K562 (cell line): ENCODE data around the gene THBS2. TPM values are rescaled to one million over a fixed set of nuclear protein-coding genes. Genes with fewer than 3 reads are reported as not detected.

Source experiments
- ATAC-seq: fragments of 200-7000 bp; cut with Tn5 transposase; 3 replicates; pipeline ENCODE4 v1.9.1; 2020; ENCODE audit warnings: moderate library complexity
- BruUV-seq: library from RNA; stranded (reverse); fragments of 400-500 nt; replicated peaks from 2 replicates; lab custom pipeline; 2021; lab: Mats Ljungman, UMichigan
- CTCF ChIA-PET: fragments of 300-600 bp; formaldehyde crosslinking; extraction: SDS; loops from one replicate; lab custom pipeline; 2021; ENCODE audit warnings: low intra/inter-chr PET ratio; lab: Yijun Ruan, JAX
- POLR2A ChIA-PET: fragments of 300-600, 350-650 bp; sonication (Branson Sonifier 250); formaldehyde crosslinking; extraction: SDS; loops from one replicate; lab custom pipeline; 2021; ENCODE audit warnings: antibody characterized with exemption, inconsistent platforms; lab: Yijun Ruan, JAX
- DNase-seq, 4 experiments: peaks; one replicate each; pipeline versions ENCODE4 v3.0.0 to v3.0.0-alpha.2; 2011 to 2018; ENCODE audit warnings: low spot score in 3 of 4, mixed read lengths in 3 of 4; ENCODE audit errors: extremely low read depth in 1 of 4
- FAIRE-seq: peaks from 2 replicates; lab custom pipeline; 2011; peaks lifted over from hg19 to GRCh38; lab: Jason Lieb, UNC
- H2AFZ ChIP-seq: 2 replicates; pipeline ENCODE4 v1.6.0; 2011; ENCODE audit warnings: low read depth, low read length, control low read depth, inconsistent platforms
- H3K27ac ChIP-seq: fragments of 200-600 bp; 3 replicates; pipeline ENCODE4 v1.8.0; 2011; ENCODE audit warnings: low read depth, mild to moderate bottlenecking, control low read depth, inconsistent platforms, low read length, moderate library complexity, mixed read lengths; ENCODE audit errors: extremely low read depth
- H3K27me3 ChIP-seq, 2 experiments: fragments of 300-600 bp in 1 of 2; 2 replicates in 1 of 2; 3 replicates in 1 of 2; pipeline versions ENCODE4 v1.6.0 to v1.8.0; 2011; ENCODE audit warnings: inconsistent platforms in 2 of 2, low read length in 2 of 2, mild to moderate bottlenecking in 1 of 2, mixed read lengths in 1 of 2, moderate library complexity in 1 of 2; ENCODE audit not compliant: control insufficient read depth in 2 of 2, insufficient read depth in 2 of 2
- H3K36me3 ChIP-seq: fragments of 300-600 bp; 3 replicates; pipeline ENCODE4 v1.8.0; 2011; ENCODE audit warnings: mild to moderate bottlenecking, low read length, inconsistent platforms; ENCODE audit not compliant: control insufficient read depth, insufficient read depth
- H3K4me1 ChIP-seq, 2 experiments: fragments of 200-600 bp in 1 of 2; replicated peaks in 1 of 2; 2 replicates in 1 of 2; 3 replicates in 1 of 2; pipeline versions ENCODE4 v1.5.1 to v1.8.0; 2011; ENCODE audit warnings: inconsistent platforms in 2 of 2, low read length in 2 of 2, mild to moderate bottlenecking in 1 of 2, mixed read lengths in 1 of 2, moderate library complexity in 1 of 2; ENCODE audit not compliant: control insufficient read depth in 2 of 2, insufficient read depth in 2 of 2
- H3K4me2 ChIP-seq: 2 replicates; pipeline ENCODE4 v1.6.1; 2011; ENCODE audit warnings: low read length, control low read depth, inconsistent platforms, mixed read lengths; ENCODE audit not compliant: insufficient read depth
- H3K4me3 ChIP-seq: fragments of 200-600 bp; sonication (generic), shearing (Covaris generic); 2 replicates; pipeline ENCODE4 v1.5.1; 2016; ENCODE audit warnings: control low read depth, inconsistent platforms
- H3K79me2 ChIP-seq: fragments of 200-600 bp; 3 replicates; pipeline ENCODE4 v1.8.0; 2011; ENCODE audit warnings: low read length, inconsistent platforms; ENCODE audit not compliant: control insufficient read depth, insufficient read depth
- H3K9ac ChIP-seq, 2 experiments: 2 replicates each; pipeline versions ENCODE4 v1.6.0 to v1.6.1; 2011; ENCODE audit warnings: low read depth in 2 of 2, low read length in 2 of 2, control low read depth in 1 of 2, inconsistent platforms in 1 of 2, mild to moderate bottlenecking in 1 of 2, mixed read lengths in 1 of 2; ENCODE audit not compliant: insufficient read depth in 1 of 2
- H3K9me1 ChIP-seq: one replicate; pipeline ENCODE4 v1.6.0; 2011; ENCODE audit warnings: inconsistent platforms, mild to moderate bottlenecking, low read length, moderate library complexity; ENCODE audit not compliant: control insufficient read depth, insufficient read depth
- H3K9me3 ChIP-seq: replicated peaks from 2 replicates; pipeline ENCODE4 v1.5.1; 2011; ENCODE audit warnings: low read depth, low read length, inconsistent platforms; ENCODE audit not compliant: control insufficient read depth, insufficient read depth
- H4K20me1 ChIP-seq: replicated peaks from 2 replicates; pipeline ENCODE4 v1.6.1; 2011; ENCODE audit warnings: low read length, inconsistent platforms, mixed read lengths; ENCODE audit not compliant: control insufficient read depth, insufficient read depth
- FIP1L1 ChIP-seq: fragments of 200-400 bp; formaldehyde crosslinking; IDR thresholded peaks from 2 replicates; pipeline ENCODE4 v1.6.1; 2018; ENCODE audit warnings: mild to moderate bottlenecking, low read depth, low read length; ENCODE audit not compliant: poor library complexity, severe bottlenecking
- MLX ChIP-seq, 2 experiments: fragments of 450-650 bp in 1 of 2; sonication (generic) in 1 of 2; formaldehyde crosslinking; conservative IDR thresholded peaks; 2 replicates each; pipeline versions ENCODE4 v1.4.0 to v1.8.1; 2020 to 2022; ENCODE audit warnings: mild to moderate bottlenecking in 1 of 2, missing genetic modification reagents in 1 of 2
- MYC ChIP-seq, 2 experiments: fragments of 250-450 bp in 1 of 2; sonication (Bioruptor Pico) in 1 of 2; IDR thresholded peaks; 2 replicates each; pipeline versions ENCODE4 v1.5.1 to v1.6.1; 2012 to 2021; ENCODE audit warnings: low read depth in 2 of 2, borderline replicate concordance in 1 of 2, improper control_type of control experiment in 1 of 2, low read length in 1 of 2, mild to moderate bottlenecking in 1 of 2, moderate library complexity in 1 of 2
- NFE2L1 ChIP-seq: fragments of 450-650 bp; IDR thresholded peaks from 2 replicates; pipeline ENCODE4 v1.6.1; 2016; ENCODE audit warnings: missing genetic modification characterization, low read depth, mild to moderate bottlenecking, missing compliant biosample characterization, moderate library complexity, borderline replicate concordance
- PHTF2 ChIP-seq: fragments of 250-450 bp; sonication (Bioruptor Pico); IDR thresholded peaks from 2 replicates; pipeline ENCODE4 v1.5.0; 2021; ENCODE audit warnings: mild to moderate bottlenecking
- RB1 ChIP-seq: fragments of 450-650 bp; IDR thresholded peaks from 2 replicates; pipeline ENCODE4 v1.6.1; 2017; ENCODE audit warnings: low read depth, mild to moderate bottlenecking
- TOE1 ChIP-seq, 2 experiments: fragments of 450-650 bp in 1 of 2; sonication (generic) in 1 of 2; formaldehyde crosslinking in 1 of 2; IDR thresholded peaks; 2 replicates each; pipeline versions ENCODE4 v1.7.1 to v1.8.0; 2016 to 2022; ENCODE audit warnings: borderline replicate concordance in 2 of 2, mild to moderate bottlenecking in 2 of 2, antibody characterized with exemption in 1 of 2, inconsistent platforms in 1 of 2, low read depth in 1 of 2, missing genetic modification reagents in 1 of 2, moderate library complexity in 1 of 2
- ZNF408 ChIP-seq: fragments of 250-450 bp; sonication (Bioruptor Pico); IDR thresholded peaks from 2 replicates; pipeline ENCODE4 v1.4.0; 2020; ENCODE audit warnings: low read depth, mild to moderate bottlenecking, moderate library complexity
- ZNF764 ChIP-seq: fragments of 250-450 bp; sonication (Bioruptor Pico); IDR thresholded peaks from 2 replicates; pipeline ENCODE4 v1.4.0; 2020; ENCODE audit warnings: low read depth, mild to moderate bottlenecking, moderate library complexity
- WGBS: fragments of 100-300 bp; shearing (Covaris generic); methylation state at CpG from one replicate; pipeline ENCODE4 v1.1.6; 2016; ENCODE audit warnings: low coverage, mixed read lengths; ENCODE audit not compliant: insufficient coverage; ENCODE audit errors: missing lambda C conversion rate; 5-methylcytosine and 5-hydroxymethylcytosine counted together
- in situ Hi-C: fragments of 300-500 bp; cut with MboI; formaldehyde crosslinking; loops from 4 replicates; pipeline ENCODE4 v1.15.0; 2018; ENCODE audit warnings: inconsistent platforms, mixed read lengths
- intact Hi-C: fragments of 100-400 bp; cut with micrococcal nuclease; formaldehyde crosslinking; loops from 2 replicates; pipeline ENCODE4 v1.14.2; 2022
- polyA plus RNA-seq, 8 experiments: library from polyadenylated mRNA; depleted of rRNA in 4 of 8; stranded (reverse) in 5 of 8; unstranded in 3 of 8; fragments of >200 nt; fragmentation: Nextera tagmentation in 2 of 8; fragmentation: Illumina TruSeq in 1 of 8; extraction: Ambion mirVana in 2 of 8; extraction: Trizol in 1 of 8; gene quantifications; 2 replicates each; pipeline versions ENCODE4 v1.2.1 to v1.2.3, GENCODE V29; 2011 to 2014; ENCODE audit warnings: inconsistent platforms in 1 of 8, missing spikeins in 1 of 8
- total RNA-seq, 7 experiments: library from RNA; depleted of rRNA in 6 of 7; stranded (reverse); fragments of >200 nt in 6 of 7; fragmentation: Illumina TruSeq in 2 of 7; extraction: Trizol in 2 of 7; gene quantifications; 2 replicates each; pipeline versions ENCODE4 v1.2.1 to v1.2.3, GENCODE V29; 2011 to 2021; ENCODE audit warnings: low replicate concordance in 1 of 7

The THBS2 gene
- total and polyA plus RNA-seq, 9 of the 15 experiments (the other 6 are each of a cell fraction or from before 2014, with no cell fraction given), result 0.03 to 0.11 (median 0.03) TPM; not detected in 6

- Histone ChIP-seq H3K9me3 (no peaks in the 10 kb centered on the region), H3K27ac (no peak overlapping the region), H3K4me2 (no peak overlapping the region), H3K79me2 (no peaks in the 10 kb centered on the region), H3K36me3 (no peaks in the 10 kb centered on the region), H3K4me3 (no peak overlapping the region), H3K4me1 (peaks cover 0 to 3% of the 10 kb centered on the region in 2 experiments; a peak in 1 of 5 replicates), H3K9me1 (no peaks in the 10 kb centered on the region), H4K20me1 (peaks cover 4% of the 10 kb centered on the region; the same call in 1 of the 2 replicates), H3K27me3 (peaks cover 47 to 59% of the 10 kb centered on the region in 2 experiments), H2AFZ (no peak overlapping the region), H3K9ac (no peak overlapping the region)
- FAIRE-seq, result no peak
- no peak for ATAC-seq
- BruUV-seq, result no TSS peak
- TF ChIP-seq NFE2L1 (no peak), MYC (IDR thresholded peaks at IDR 0.05; ENCODE audit: low read depth, low read length) (no peak), MYC (CRISPR knock-in tag; IDR thresholded peaks at IDR 0.05; ENCODE audit: borderline replicate concordance, low read depth) (no peak)
- ChIA-PET CTCF (no interaction called here), POLR2A (no interaction called here)
- intact Hi-C loops, result no loop called here
- DNase-seq, result no peak
- in situ Hi-C loops, result no loop called here
- 0% methylated on average over 6 of the region's 8 CpGs for WGBS
Observed at GRCh38 chr6:169256061-169256460, 2.4 kb upstream of the THBS2 start.

DNA sequence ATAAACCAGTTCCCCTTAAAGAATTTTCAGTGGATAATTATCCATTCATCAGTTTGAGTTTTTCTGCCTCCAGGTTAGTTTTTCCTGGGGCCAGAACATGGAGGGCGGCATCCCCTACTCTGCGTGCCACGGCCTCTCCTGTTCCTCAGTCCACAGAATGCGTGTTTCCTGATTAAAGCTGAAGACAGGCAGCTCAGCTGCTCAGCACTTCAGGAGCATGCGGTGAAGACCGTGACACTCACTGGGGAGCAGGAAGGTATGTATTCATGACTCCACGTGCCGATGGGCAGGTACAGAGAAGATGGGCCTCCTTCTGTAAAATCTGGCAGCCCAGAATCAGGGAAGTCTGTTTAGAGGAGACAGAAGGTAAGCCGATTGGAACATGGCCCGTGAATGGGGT lies 2.0 kb upstream of the THBS2 start:
- Histone ChIP-seq H4K20me1 (0 out of 2 replicates have a peak, but pooled peaks cover 4% of the 10 kb centered on the region), H3K4me3 (no peak overlapping the region), H3K4me2 (no peak overlapping the region), H3K4me1 (peaks cover 0 to 3% of the 10 kb centered on the region in 2 experiments; a peak in 1 of 5 replicates), H3K36me3 (no peaks in the 10 kb centered on the region), H3K9me3 (no peaks in the 10 kb centered on the region), H3K27ac (no peak overlapping the region), H3K79me2 (no peaks in the 10 kb centered on the region), H3K9me1 (no peaks in the 10 kb centered on the region), H2AFZ (no peak overlapping the region), H3K27me3 (peaks cover 48 to 58% of the 10 kb centered on the region in 2 experiments), H3K9ac (no peak overlapping the region)
- ChIA-PET POLR2A (no interaction called here), CTCF (no interaction called here)
- ATAC-seq (no peak), FAIRE-seq (no peak), DNase-seq (no peak)
- intact Hi-C loops (no loop called here), in situ Hi-C loops (no loop called here)
- 1% methylated on average over 10 of the region's 10 CpGs for WGBS
- no TSS peak for BruUV-seq
- TF ChIP-seq FIP1L1 (no peak), TOE1 (IDR thresholded peaks at IDR 0.05; ENCODE audit: borderline replicate concordance) (no peak), TOE1 (CRISPR knock-in tag; IDR thresholded peaks at IDR 0.05; ENCODE audit: borderline replicate concordance, low read depth) (no peak), ZNF408 (no peak), MLX (CRISPR knock-in tag; conservative IDR thresholded peaks at IDR 0.05) (no peak), ZNF764 (no peak), RB1 (no peak), PHTF2 (CRISPR knock-in tag) (no peak)
